WTC11 (cell line): ENCODE data around the gene CBFA2T3. TPM values are rescaled to one million over a fixed set of nuclear protein-coding genes. Genes with fewer than 3 reads are reported as not detected.

Source experiments
- ATAC-seq: fragments of 200-7000 bp; cut with Tn5 transposase; 2 replicates; pipeline ENCODE4 v1.10.0; 2021; ENCODE audit warnings: mild to moderate bottlenecking, moderate library complexity
- CTCF ChIA-PET: fragments of 300-600 bp; sonication (Branson Sonifier 250); formaldehyde crosslinking; loops from one replicate; lab custom pipeline; 2021; ENCODE audit warnings: antibody characterized with exemption; lab: Charles Lee
- POLR2A ChIA-PET: fragments of 350-600 bp; sonication (Branson Sonifier 250); formaldehyde crosslinking; loops from one replicate; lab custom pipeline; 2021; ENCODE audit warnings: antibody characterized with exemption; lab: Charles Lee
- DNase-seq: peaks from one replicate; pipeline ENCODE4 v3.0.0; 2021; ENCODE audit warnings: low spot score
- H3K27ac Mint-ChIP-seq: 2 replicates; pipeline ENCODE4 v1.8.0; 2021; ENCODE audit warnings: mixed read lengths
- H3K27me3 Mint-ChIP-seq: 2 replicates; pipeline ENCODE4 v1.8.0; 2021; ENCODE audit warnings: low read depth, mild to moderate bottlenecking, moderate library complexity, mixed read lengths
- H3K36me3 Mint-ChIP-seq: 2 replicates; pipeline ENCODE4 v1.8.0; 2021; ENCODE audit warnings: mixed read lengths
- H3K4me1 Mint-ChIP-seq: 2 replicates; pipeline ENCODE4 v1.8.0; 2022; ENCODE audit warnings: mixed read lengths
- H3K4me3 Mint-ChIP-seq: 2 replicates; pipeline ENCODE4 v1.8.0; 2021; ENCODE audit warnings: mild to moderate bottlenecking, moderate library complexity, mixed read lengths
- H3K9me3 Mint-ChIP-seq: 2 replicates; pipeline ENCODE4 v1.8.0; 2021; ENCODE audit warnings: mixed read lengths
- ATF6 ChIP-seq: sonication (generic); formaldehyde crosslinking; IDR thresholded peaks from 2 replicates; pipeline ENCODE4 v1.8.1; 2023; ENCODE audit warnings: mild to moderate bottlenecking, missing genetic modification reagents
- E2F1 ChIP-seq: sonication (generic); formaldehyde crosslinking; IDR thresholded peaks from 2 replicates; pipeline ENCODE4 v1.8.0; 2022; ENCODE audit warnings: mild to moderate bottlenecking, missing genetic modification reagents
- E2F4 ChIP-seq: sonication (generic); formaldehyde crosslinking; IDR thresholded peaks from 2 replicates; pipeline ENCODE4 v1.8.1; 2022; ENCODE audit warnings: low read depth, mild to moderate bottlenecking, moderate library complexity, missing genetic modification reagents, borderline replicate concordance
- EMX1 ChIP-seq: fragments of 250-450 bp; sonication (Bioruptor Pico); IDR thresholded peaks from 2 replicates; pipeline ENCODE4 v1.8.0; 2021; ENCODE audit warnings: mild to moderate bottlenecking
- IRF1 ChIP-seq: sonication (generic); formaldehyde crosslinking; IDR thresholded peaks from 2 replicates; pipeline ENCODE4 v1.8.0; 2023; ENCODE audit warnings: missing genetic modification reagents
- JUN ChIP-seq: sonication (generic); formaldehyde crosslinking; IDR thresholded peaks from 2 replicates; pipeline ENCODE4 v1.8.0; 2023; ENCODE audit warnings: mild to moderate bottlenecking, missing genetic modification reagents
- NFE2L1 ChIP-seq: sonication (generic); formaldehyde crosslinking; IDR thresholded peaks from 2 replicates; pipeline ENCODE4 v1.8.1; 2023; ENCODE audit warnings: missing genetic modification reagents
- SOX15 ChIP-seq: fragments of 250-450 bp; sonication (Bioruptor Pico); IDR thresholded peaks from 2 replicates; pipeline ENCODE4 v1.9.0; 2021; ENCODE audit warnings: mild to moderate bottlenecking
- TCF7 ChIP-seq: sonication (generic); formaldehyde crosslinking; IDR thresholded peaks from 2 replicates; pipeline ENCODE4 v1.8.0; 2022; ENCODE audit warnings: mild to moderate bottlenecking, low read depth, missing genetic modification reagents, moderate library complexity
- TEAD4 ChIP-seq: sonication (generic); formaldehyde crosslinking; IDR thresholded peaks from 2 replicates; pipeline ENCODE4 v1.8.0; 2022; ENCODE audit warnings: mild to moderate bottlenecking, missing genetic modification reagents
- TP53 ChIP-seq: sonication (generic); formaldehyde crosslinking; IDR thresholded peaks from 2 replicates; pipeline ENCODE4 v1.8.1; 2023; ENCODE audit warnings: mild to moderate bottlenecking, missing genetic modification reagents
- ZNF425 ChIP-seq: fragments of 250-450 bp; sonication (Bioruptor Pico); conservative IDR thresholded peaks from 2 replicates; pipeline ENCODE4 v1.9.0; 2021; ENCODE audit warnings: mild to moderate bottlenecking
- ZNF512 ChIP-seq: sonication (generic); formaldehyde crosslinking; IDR thresholded peaks from 2 replicates; pipeline ENCODE4 v1.8.1; 2022; ENCODE audit warnings: missing genetic modification reagents, borderline replicate concordance
- ZNF532 ChIP-seq: fragments of 250-450 bp; sonication (Bioruptor Pico); IDR thresholded peaks from 2 replicates; pipeline ENCODE4 v1.9.0; 2021; ENCODE audit warnings: mild to moderate bottlenecking, borderline replicate concordance
- ZNF671 ChIP-seq: fragments of 250-450 bp; sonication (Bioruptor Pico); IDR thresholded peaks from 2 replicates; pipeline ENCODE4 v1.8.0; 2021; ENCODE audit warnings: mild to moderate bottlenecking
- ZSCAN18 ChIP-seq: fragments of 250-450 bp; sonication (Bioruptor Pico); IDR thresholded peaks from 2 replicates; pipeline ENCODE4 v2.1.2; 2022; ENCODE audit warnings: mild to moderate bottlenecking, moderate library complexity
- total RNA-seq: library from RNA; stranded (reverse); gene quantifications from 3 replicates; pipeline ENCODE4 v1.2.3, GENCODE V29; 2021

CBFA2T3 gene
- total RNA-seq, 1 experiment from 2014 or later: 2.6 TPM

- TF ChIP-seq ZNF425 (CRISPR knock-in tag) (no peak), ZSCAN18 (CRISPR knock-in tag) (no peak), ZNF512 (CRISPR knock-in tag) (no peak), IRF1 (no peak), E2F1 (CRISPR knock-in tag) (no peak), TEAD4 (CRISPR knock-in tag) (no peak), E2F4 (CRISPR knock-in tag) (no peak), TCF7 (no peak)
- TF ChIP-seq, all 79 proteins: peak for 0
Observed at GRCh38 chr16:88886845-88887521, 90.0 kb downstream of the CBFA2T3 start (continued).

- no peak overlapping the region for H3K4me3 Mint-ChIP-seq
- ChIA-PET POLR2A (no interaction called here), CTCF (interaction anchor here (1.0 kb wide), 1 partner anchor 281 kb away, joined by 4 read pairs; no protein-coding TSS in a partner anchor)
- DNase-seq (no peak), ATAC-seq (no peak)
- peaks cover 2% of the 10 kb centered on the region for H3K27me3 Mint-ChIP-seq
- no peak overlapping the region for H3K27ac Mint-ChIP-seq
- no peaks in the 10 kb centered on the region for H3K4me1 Mint-ChIP-seq
- H3K36me3 Mint-ChIP-seq: no peaks in the 10 kb centered on the region
- no peaks in the 10 kb centered on the region for H3K9me3 Mint-ChIP-seq
- no peak for TF ChIP-seq ZNF425 (CRISPR knock-in tag)
- TF ChIP-seq ATF6 (CRISPR knock-in tag): no peak
- no peak for TF ChIP-seq TP53 (CRISPR knock-in tag)
- TF ChIP-seq NFE2L1 (CRISPR knock-in tag): no peak
- TF ChIP-seq SOX15 (CRISPR knock-in tag): no peak
- no peak for TF ChIP-seq EMX1
- no peak for TF ChIP-seq JUN
- TF ChIP-seq ZNF671: no peak
- no peak for TF ChIP-seq ZNF532 (CRISPR knock-in tag)
Observed at GRCh38 chr16:88886420-88886844, 90.6 kb downstream of the CBFA2T3 start.
